IPS-NIHi7 (cell line): Measurements from ENCODE around the gene CLDN14.
"Not testable (repeated sequence)": the region's sequence is repeated elsewhere in the genome, so short reads cannot be mapped to it uniquely, and the experiment has no call there.

Source experiments
- DNase-seq: peaks from one replicate; pipeline ENCODE4 v3.0.0; 2012; ENCODE audit warnings: mixed read lengths; ENCODE audit errors: extremely low spot score

Gene CLDN14

DNA sequence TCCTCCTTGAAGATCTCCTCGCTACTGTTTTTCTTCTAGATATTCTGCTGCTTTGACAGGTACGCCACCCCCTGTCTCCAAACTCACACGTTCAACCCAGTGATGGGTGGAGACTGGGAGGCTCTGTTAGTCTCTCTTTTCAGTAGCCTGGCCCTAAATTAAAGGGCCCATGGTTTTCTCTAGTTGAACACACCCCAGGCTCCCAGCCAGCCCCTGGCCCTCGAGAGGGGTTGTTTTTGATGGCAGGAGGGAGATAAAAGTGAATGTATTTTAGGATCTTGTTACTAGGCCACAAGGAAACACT is 21.6 kb upstream of the CLDN14 start:
- no peak for DNase-seq

DNA sequence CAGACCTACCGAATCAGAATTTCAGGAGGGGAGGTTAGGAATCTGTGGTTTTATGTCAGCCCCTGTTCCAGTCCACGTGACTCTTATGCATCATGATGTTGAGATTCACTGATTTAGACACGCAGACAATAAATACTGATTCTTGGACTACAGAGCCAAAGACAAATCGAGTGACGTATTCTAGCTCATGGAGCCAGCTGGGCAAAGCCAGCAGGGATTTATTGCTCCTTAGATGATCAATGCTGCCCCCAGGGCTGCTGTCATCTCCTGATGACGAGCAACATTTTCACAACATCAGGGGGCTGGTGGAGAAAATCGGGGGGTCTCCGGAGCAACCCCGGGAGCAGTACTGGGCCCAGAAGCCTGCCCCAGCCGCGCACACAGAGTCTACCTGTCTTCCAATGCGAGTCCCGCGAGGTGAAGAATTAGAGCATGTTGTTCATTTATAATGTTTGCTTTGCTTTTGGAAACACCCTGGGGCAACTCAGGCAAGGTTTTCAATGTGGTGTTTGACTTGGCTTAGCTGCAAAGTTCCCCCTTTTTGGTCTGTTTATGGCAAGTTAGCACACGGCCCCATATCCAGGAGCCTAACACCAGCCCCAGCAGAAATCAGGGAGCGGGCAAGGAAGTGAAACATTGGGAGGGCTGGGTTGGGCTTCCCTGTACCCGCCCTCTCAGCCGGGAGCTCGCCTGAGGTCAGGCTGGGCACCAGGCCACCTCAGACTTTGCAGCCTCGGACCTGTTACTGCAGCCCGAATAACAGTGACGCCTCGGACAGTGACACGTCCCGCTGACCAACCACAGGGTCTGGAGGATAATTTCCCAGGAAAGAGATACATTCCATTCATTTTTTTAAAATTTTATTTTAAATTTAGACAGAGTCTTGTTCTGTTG is 19.9 kb upstream of the CLDN14 start:
- no peak for DNase-seq

DNA sequence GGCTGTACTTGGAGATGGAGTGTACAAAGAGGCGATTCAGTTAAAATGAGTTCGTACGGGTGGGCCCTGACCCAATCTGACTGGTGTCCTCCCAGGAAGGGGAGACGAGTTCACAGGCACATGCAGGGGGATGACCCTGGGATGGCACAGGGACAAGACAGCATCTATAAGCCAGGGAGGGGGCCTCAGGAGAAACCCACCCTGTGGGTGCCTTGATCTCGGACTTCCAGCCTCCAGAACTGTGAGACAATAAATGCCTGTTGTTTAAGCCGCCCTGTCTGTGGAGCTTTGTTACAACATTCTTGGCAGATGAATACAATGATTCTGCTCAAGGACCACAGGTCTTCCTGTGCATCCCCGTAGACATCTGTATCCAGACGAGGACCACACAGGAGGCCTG is 14.6 kb upstream of the CLDN14 start:
- no peak for DNase-seq

DNA sequence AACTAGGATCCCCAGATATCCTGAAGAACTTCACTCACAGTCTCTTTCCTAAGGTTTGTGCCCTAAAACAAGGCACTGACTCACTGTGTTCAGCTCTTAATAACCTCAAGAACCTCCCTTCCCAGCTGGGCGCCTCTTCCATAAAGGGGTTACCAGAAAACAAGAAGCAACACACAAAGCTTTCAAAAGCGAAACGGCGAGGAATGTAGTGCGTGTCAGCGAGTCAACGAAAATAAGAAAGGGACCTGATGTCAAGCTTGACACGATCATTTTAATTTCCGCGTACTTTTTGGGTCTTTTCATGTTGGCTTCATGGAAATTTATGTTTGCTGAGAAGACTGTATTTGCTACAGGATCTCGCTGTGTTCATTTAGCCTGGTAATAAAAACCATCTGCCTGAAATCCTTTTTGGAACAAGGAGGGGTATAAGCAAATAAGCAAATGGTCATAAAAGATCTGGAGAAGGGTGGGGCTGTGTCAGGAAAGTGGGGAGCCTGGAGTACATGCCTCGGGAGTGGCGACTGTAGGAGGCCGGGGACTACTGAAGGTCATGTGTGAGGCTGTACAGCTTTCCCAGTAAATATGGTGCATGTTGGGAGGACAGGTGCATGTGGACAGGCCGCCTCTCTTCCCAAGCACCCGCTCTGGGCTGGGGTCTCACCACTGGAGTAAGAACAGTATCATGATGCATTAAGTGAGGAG is 11.4 kb upstream of the CLDN14 start:
- DNase-seq: no peak

DNA sequence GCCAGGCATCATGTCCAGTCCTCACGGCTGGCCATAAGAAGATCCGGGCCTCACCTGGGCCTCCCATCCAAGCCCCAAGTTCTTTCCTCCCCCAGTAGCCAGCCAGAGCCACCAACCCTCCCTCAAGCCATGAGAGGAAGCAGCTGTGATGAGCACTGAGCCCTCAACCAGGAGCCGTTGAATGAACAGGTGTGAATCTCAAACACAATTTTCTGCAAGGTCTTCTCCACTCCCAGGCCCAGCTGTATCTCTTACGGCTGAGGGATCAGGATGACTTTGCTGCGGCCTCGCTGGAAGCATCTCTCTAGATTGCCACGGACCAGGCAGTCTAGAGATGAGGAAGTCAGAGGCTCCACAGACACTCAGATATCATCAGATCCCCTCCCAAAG is 9.8 kb upstream of the CLDN14 start:
- no peak for DNase-seq

DNA sequence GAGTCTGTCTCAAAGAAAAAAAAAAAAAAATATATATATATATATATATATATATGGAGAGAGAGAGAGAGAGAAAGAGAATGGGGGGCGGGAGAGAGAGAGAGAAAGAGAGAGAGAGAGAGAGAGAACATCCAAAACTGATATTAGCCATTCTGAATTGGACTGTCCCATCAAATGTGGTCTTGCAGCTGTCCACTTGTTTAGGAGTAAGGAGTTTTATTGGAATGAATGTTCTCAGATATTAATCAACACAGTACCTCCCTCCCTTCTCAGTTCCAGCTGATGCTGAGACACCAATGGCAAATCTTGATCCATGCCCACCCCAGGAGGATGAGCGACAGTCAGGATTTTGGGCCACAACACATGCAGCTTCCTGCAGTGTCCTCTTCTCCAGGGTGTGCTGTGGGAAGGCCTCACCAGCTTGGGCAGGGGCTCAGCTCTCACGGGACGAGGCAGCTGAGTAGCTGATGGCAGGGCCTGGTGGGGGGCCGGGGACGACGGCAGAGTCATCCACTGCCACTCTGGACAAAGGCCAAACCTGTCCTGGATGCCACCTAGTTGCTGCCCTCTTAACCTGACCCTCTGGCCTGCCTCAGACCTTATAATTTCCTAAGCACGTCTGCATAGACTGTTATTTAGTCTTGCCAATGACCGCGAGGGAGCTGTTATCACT is 9.3 kb upstream of the CLDN14 start:
- DNase-seq: no peak

DNA sequence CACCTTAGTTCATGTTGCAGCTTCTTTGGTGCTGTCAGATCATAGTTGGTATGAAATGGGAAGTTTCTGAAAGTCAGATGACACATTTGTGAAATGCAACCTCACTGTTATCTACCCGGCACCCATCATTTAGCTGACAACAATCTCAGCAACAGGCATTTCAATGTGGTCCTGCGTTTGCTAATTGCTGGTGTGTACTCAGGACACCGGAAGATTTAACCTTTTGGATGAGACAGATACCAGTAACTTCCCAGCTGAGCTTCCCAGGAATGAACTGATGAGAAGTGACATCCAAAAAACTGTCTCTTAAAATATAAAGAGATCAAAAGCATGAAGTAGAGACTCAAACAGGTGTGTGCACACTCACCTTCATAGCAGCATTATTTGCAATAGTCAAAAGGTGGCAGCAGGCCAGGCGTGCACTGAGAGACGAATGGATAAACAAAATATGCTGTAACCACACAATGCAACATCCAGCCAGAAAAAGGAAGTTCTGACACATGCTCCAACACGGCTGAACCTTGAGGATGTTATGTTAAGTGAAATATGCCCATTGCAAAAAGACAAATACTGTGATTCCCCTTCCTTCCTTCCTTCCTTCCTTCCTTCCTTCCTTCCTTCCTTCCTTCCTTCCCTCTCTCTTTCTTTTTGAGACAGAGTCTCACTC is 7.9 kb upstream of the CLDN14 start:
- DNase-seq: no peak

DNA sequence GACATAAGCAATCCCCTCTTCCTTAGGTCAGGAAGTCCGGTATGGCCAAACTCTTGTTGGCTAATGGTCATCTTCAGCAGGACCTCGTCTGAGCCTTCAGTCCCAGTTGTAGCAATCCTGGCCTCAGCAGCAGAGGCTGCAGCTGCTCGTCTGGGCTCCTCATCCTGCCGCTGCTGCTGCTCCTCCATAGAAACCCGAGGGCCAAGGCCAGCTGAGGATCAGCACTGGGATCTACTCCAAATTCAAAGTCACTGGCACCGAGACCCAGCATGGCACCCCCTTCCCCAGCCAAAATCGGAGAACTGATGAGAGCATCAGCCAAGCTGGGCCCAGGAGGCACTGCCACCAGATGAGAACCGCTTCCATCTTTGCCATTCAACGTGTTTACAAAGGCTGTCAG is 6.3 kb upstream of the CLDN14 start:
- no peak for DNase-seq

DNA sequence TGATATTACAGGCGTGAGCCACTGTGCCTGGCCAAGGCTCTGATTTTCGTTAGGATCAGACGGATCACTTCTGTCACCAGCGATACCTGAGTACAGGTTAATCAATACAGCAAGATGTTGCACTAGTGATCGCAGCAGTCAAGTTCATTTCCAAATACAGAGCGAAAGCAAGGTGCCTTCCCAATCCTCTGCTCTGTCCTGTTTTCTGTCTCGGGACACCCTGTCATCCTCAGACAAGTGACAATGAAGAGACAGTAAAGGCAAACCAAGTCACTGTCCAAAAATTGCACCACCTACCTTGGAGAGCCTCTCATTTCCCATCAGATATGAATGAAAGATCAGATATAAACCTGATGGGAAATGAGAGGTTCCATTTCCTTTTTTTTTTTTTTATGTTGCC is 5.6 kb upstream of the CLDN14 start:
- DNase-seq: no peak

DNA sequence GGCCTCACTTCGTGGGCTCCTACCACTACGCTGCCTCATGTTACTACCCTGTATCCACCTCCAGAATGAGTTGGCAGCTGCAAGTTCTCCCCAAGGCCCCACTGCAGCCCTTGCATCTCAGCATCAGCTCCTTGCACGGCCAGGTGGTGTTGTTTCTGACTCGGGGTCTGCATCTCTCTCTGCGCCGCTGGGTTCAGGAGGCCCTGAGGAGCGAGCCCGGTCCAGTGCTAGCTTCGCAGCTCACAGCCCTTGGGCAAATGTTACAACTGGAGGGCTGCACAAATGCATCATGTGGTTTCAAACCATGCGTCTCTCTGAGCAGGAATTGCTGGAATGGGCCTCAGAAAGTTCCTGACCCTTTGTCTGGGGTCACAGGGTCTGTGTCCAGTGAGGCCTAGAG is 3.2 kb upstream of the CLDN14 start:
- DNase-seq: no peak

DNA sequence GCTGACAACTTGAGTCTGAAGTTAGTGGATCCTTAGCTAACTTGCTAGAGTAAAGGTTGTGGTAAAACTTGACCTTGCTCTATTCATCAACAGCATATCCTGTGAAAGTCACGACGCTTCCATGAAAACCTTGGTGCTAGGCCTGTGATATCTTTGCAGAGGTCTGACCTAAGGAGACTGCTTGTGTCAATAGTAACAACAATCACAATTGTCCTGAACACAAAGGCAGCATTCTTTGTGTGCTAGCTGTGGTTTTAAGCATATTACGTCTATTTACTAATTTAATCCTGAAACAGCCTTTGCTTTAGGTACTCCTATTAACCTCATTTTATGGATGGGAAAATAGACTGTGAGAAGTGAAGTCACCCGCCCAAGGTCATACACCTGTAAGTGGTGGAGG is 2.8 kb upstream of the CLDN14 start:
- no peak for DNase-seq

DNA sequence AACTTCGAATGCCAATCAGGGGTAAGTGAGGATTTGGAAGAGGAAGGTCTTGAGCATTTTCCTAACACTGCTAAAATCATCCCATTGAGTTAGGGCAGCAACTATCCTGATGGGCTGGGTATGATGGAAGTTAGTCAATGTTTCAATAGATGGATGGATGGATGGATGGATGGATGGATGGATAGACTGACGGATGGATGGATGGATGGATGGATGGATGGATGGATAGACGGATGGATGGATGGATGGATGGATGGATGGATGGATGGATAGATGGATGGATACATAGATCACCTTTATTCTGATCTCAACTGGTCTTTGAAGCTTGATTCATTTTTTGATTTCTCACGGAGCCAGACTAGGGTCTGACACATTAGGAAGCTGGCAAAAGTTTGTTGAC is 2.3 kb upstream of the CLDN14 start:
- no peak for DNase-seq

DNA sequence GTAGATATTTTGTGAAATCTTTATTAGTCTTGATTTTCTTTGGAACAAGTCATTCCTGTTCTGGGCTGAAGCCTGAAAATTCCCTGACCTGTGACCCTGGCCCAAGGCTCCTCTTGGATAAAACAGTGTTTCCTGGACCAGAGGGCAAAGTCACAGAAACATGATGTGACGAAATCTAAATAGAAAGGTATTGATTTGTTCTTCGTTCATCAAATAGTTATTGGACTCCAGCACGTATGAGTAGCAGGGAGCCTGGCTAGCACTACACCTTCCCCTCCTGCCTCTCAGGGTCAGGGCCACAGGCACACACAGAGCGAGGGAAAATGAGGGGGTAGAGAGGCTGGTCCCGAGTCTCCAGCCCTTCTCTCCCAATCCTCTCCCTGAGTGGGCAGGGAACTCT is 1.7 kb upstream of the CLDN14 start:
- DNase-seq: no peak

DNA sequence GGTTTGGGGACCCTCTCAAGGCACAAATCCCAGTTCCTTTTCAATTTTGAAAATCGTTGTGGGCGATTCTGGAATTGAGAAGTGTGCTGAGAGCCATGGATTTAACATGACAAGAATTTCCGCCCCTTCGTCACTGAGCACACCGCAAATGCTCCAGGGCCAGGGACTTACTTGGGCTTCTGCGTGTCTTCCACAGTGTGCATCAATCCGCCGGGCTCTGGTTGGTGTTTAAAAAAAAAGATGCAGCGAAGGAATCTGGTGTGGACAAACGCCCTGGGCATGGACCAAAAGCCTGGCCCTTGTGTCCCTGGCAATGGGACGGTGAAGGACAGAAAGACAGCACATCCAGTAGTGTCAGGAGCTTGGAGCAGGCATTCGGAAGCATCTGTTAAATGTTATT is 696 bp upstream of the CLDN14 start:
- no peak for DNase-seq

DNA sequence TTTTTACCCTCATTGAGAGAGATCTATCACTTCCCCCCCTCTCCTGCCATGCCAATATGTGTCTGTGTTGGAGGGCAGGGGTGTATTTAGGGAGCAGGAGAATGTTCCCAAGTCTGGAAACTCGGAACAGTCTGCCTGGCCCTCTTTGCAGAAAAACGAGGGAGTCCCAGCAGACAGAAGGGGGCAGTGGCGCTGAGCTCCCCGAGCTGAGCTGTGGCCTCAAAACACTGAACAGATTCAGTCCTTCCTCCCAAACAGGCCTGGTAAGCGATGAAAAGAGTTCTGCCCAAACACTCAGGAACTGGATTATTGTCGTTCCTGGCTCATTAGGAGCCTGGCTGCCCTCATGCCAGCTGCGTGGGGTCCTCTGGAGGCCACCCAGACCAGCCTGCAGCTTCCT is 981 bp downstream of the CLDN14 start:
- DNase-seq: peak; percentile 61

DNA sequence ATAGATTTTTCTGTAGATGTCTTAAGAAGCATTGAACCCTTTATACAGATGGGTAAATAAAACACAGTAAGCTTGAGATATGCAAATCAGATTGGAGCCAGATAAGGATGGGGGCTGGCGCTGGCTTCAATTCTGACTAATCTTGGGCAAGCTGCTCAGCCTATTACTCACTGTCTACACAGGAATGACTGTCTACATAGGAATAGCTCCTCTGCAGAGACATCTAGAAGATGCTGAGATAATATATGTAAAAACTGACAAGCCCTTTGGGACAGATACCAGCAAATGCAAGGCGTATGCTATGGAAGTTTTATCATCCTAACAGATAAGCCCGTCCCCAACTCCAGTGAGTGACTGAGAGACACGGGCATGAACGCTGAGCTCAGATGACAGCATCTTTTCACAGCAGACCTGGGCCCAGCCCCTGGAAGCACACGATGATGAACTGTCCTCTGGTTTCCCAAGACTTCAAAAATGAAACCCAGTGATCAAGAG is 1.7 kb downstream of the CLDN14 start:
- no peak for DNase-seq

DNA sequence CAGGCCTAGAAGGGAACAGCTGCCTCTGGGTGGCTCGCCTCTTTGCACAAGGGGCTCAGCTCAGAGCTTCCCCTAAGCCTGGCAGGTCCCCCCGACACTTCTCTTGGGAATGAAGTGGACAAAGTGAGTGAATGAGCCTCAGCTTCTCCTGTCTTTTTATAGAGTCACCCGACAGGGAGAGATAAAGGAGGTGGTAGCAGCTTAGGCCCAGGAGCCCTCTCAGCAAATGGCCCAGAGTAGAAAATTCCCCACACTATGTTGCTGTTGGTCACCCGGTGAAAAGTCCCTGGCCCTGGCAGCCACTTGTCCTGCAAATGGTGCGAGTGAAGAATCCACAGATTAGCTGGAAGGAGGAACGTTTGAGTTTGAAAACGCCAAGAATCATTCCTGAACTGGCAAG is 2.4 kb downstream of the CLDN14 start:
- no peak for DNase-seq

DNA sequence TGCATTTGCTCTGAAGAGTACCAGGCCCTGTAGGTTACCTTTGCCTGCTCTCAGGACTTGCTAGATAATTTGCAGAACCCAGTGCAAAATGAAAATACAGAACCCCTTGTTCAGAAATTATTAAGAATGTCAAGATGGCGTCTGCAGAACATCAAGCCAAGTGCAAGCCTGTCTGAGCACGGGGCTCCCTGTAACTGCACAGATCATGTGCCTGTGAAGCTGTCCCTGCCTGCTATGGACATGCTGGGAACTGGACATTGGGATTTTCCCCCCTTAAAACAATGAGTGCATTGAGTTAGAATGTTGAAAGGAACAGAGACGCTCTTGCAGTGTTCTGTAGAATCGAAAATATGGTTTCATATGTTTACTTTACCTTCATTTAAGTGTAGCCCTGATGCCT is 2.9 kb downstream of the CLDN14 start:
- DNase-seq: no peak

DNA sequence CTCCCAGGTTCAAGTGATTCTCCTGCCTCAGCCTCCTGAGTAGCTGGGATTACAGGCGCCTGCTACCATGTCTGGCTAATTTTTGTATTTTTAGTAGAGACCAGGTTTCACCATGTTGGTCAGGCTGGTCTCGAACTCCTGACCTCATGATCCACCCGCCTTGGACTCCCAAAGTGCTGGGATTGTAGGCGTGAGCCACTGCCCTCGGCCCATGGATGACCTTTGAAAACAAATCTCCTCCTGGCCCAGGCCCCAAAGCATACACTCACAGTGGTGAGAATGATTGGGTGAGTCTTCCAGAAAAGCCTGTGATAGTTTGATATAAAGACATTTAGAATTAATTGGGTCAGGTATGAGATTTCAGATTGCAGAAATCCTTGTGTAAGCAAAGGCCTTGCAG is 3.4 kb downstream of the CLDN14 start:
- DNase-seq: not testable (repeated sequence)

DNA sequence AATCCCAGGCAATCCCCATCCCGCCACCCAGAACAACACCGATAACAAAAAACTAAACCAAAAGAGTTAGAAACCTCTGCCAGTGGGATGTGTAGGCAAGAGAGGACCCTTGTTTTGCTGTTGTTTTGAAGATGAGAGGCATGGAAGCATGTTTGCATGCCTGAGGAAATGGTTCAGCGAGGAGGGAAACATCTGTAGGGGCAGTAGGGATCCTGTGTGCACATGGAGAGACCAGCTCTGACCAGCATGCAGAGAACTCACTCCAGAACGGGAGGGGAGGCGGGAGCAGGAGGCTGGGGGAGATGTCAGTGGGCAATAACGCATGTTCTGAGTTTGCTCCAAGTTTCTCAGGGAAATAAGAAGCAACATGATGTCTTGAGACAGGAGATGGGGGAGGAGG is 5.3 kb downstream of the CLDN14 start:
- DNase-seq: no peak

DNA sequence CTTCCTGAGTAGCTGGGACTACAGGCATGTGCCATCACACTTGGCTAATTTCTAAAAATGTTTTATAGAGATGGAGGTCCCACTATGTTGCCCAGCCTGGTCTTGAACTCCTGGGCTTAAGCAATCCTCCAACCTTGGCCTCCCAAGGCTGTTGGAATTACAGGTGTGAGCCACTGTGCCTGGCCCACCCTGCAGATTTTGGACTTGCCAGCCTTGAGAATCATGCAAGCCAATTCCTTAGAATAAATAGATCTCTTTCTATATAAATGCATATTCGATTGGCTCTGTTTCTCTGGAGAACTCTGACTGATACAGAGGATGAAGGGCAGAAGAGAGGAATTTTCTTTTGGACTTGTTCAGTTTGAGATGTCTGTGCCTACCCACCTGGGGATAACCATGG is 6.7 kb downstream of the CLDN14 start:
- DNase-seq: no peak

DNA sequence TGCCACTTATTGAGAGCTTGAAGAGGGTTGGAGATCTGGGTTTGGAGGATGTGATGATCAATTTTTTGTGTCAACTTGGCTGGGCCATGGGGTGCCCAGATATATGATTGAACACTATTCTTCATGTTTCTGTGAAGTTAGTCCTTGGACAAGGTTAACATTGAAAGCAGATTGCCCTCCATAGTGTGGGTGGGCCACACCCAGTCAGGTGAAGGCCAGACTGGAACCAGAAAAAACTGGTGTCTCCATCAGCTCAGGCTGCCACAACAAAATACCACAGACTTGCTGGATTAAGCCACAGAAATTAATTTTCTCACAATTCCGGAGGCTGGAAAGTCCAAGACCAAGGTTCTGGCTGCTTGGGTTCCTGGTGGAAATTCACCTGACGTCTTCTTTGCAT is 7.5 kb downstream of the CLDN14 start:
- no peak for DNase-seq
